ENCODE data around the gene TBC1D5.

DNA sequence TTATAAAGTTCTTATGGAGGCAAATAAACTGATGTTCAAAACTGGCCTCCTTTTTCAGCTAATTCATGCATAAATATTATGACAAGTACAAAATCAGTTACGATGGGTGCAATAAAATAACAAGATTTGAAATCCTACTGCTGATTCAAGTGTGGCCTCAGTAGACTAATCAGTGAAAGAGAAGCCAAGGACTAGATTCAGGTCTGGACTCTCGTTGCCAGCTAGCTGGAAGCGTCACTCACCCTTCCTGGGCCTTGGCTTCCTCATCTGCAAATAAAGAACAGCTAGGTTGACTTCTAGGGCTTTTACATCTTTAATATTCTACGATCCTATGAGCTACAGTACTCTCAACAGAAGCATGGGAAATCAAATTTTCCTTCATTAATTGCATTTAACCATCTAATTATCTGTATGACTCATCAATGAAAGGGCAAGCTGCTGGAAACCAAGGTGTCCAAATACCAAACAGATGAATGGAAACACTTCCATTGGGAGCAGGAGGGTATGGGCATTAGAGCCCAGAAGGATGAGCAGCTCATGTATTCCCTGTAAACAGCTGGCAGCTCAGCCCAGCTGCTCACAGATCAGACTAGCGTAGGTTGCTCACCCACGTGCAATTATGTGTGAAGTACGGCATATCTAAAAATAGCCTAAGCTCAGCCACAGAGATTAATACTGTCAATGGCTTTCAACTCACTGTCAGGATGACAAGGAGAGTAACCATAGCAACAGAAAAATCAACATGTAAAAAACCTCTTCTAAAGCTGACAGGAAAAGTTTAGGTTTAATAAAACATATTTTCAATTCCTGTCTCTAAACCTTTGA is 562.8 kb downstream of the TBC1D5 start:
- no peak for TF ChIP-seq TAF1 (IDR thresholded peaks at IDR 0.05; ENCODE audit: borderline replicate concordance, insufficient read depth, low read length)
- TF ChIP-seq SIN3A (IDR thresholded peaks at IDR 0.05; ENCODE audit: borderline replicate concordance, insufficient read depth, low read length): no peak
- no peak for TF ChIP-seq FOXP2 (optimal IDR thresholded peaks at IDR 0.05; ENCODE audit: borderline replicate concordance, extremely low read depth, extremely low read length, insufficient read depth)

Data from PFSK-1 (cell line).